Measurements from ENCODE around the gene PRMT1.

The PRMT1 gene

DNA sequence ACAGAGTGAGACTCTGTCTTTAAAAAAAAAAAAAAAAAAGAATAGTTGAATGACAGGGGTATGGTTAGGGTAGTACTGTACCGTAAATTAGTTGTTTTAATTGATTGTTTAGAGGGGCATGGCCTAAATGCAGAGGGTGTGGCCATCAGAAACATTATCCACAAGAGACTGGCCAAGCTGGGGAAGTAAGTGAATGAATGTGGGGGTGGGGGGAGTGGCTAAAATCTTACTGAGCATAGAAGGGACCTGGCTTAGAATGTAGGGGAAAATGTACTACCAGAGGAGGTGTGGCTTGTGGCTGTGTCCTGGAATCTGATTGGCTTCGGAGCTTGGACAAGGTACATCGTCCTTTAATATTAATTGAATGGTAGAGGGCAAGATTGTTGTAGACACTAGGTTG is 7.6 kb upstream of the PRMT1 start:
- no peak for DNase-seq
- Histone ChIP-seq H3K79me1 (ENCODE audit: low read length) (peaks cover 17% of the 10 kb centered on the region), H2AK5ac (ENCODE audit: low read length) (no peak overlapping the region), H3K27ac (ENCODE audit: low read depth, low read length) (no peak overlapping the region), H4K8ac (ENCODE audit: low read depth, low read length) (no peak overlapping the region), H3K23ac (ENCODE audit: low read length) (no peak overlapping the region), H3K27me3 (ENCODE audit: insufficient read depth, low read length, poor library complexity) (no peaks in the 10 kb centered on the region), H3K9ac (ENCODE audit: low read length) (no peak overlapping the region), H3K4me1 (ENCODE audit: control insufficient read depth, low read depth, low read length) (peaks cover 2% of the 10 kb centered on the region), H3K4me3 (ENCODE audit: low read length) (no peak overlapping the region), H3K79me2 (ENCODE audit: control insufficient read depth, insufficient read depth, low read length) (peaks cover 19% of the 10 kb centered on the region), H2BK15ac (replicated peaks; ENCODE audit: low read depth) (no peak overlapping the region), H4K5ac (ENCODE audit: low read length) (no peak overlapping the region), H2BK5ac (ENCODE audit: low read length) (no peak overlapping the region), H3K4ac (ENCODE audit: low read depth, low read length) (no peak overlapping the region), H2BK120ac (ENCODE audit: low read depth, low read length) (no peak overlapping the region), H3K18ac (ENCODE audit: low read length) (no peak overlapping the region), H3K4me2 (ENCODE audit: low read length) (no peak overlapping the region), H3K56ac (ENCODE audit: low read length) (no peak overlapping the region), H3K36me3 (ENCODE audit: control insufficient read depth, insufficient read depth, low read length) (peaks cover 1% of the 10 kb centered on the region)
- no CpG with 5 or more reads among the region's 3 CpGs for WGBS (ENCODE audit: extremely low coverage, insufficient coverage, low lambda C conversion rate)

DNA sequence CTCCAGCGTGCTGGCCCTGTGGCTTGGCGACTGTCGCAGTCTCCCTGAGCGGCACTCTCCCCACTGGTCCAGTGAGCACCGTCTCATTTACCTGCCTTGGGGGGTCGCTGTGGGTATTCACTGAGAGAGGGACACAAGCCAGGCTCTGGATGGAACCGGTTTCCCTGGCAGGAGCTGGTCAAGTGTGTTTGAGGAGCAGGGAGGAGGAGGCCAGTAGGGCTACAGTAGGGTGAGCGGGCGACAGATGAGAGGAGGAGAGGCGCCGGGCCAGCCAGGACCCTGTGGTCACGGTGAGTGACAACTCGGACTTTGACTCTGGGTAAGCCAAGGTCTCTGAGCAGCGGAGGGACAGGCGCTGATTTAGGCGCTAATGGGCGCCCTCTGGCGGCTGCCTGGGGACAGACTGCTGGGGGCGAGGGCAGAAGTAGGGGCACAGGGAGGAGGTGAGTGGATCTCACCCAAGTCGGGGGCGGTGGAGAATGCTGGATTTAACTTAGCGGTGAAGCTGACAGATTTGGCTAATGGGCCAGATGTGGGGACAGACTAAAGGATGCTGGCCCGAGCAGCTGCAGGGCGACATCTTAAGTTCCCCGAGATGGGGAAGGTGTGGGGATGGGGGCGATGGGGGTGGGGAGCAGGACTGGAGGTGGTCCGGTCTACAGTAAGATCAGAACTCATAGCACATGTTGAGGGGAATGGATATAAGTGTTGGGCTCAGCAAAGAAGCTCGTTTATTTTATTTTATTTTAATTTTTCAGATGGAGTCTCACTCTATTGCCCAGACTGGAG is 4.7 kb upstream of the PRMT1 start:
- Histone ChIP-seq H4K5ac (ENCODE audit: low read length) (no peak overlapping the region), H2BK15ac (replicated peaks; ENCODE audit: low read depth) (no peak overlapping the region), H3K79me2 (ENCODE audit: control insufficient read depth, insufficient read depth, low read length) (peaks cover 4% of the 10 kb centered on the region), H2BK120ac (ENCODE audit: low read depth, low read length) (no peak overlapping the region), H3K27ac (ENCODE audit: low read depth, low read length) (peak overlapping the region; percentile 10), H3K4me3 (ENCODE audit: low read length) (no peak overlapping the region), H2AK5ac (ENCODE audit: low read length) (no peak overlapping the region), H3K36me3 (ENCODE audit: control insufficient read depth, insufficient read depth, low read length) (peaks cover 1% of the 10 kb centered on the region), H4K8ac (ENCODE audit: low read depth, low read length) (no peak overlapping the region), H3K23ac (ENCODE audit: low read length) (no peak overlapping the region), H3K4ac (ENCODE audit: low read depth, low read length) (no peak overlapping the region), H3K18ac (ENCODE audit: low read length) (no peak overlapping the region), H3K79me1 (ENCODE audit: low read length) (peaks cover 7% of the 10 kb centered on the region), H3K56ac (ENCODE audit: low read length) (peak overlapping the region; percentile 73), H3K27me3 (ENCODE audit: insufficient read depth, low read length, poor library complexity) (no peaks in the 10 kb centered on the region), H3K4me2 (ENCODE audit: low read length) (peak overlapping the region; percentile 14), H2BK5ac (ENCODE audit: low read length) (no peak overlapping the region), H3K9ac (ENCODE audit: low read length) (peak overlapping the region; percentile 46), H3K4me1 (ENCODE audit: control insufficient read depth, low read depth, low read length) (no peaks in the 10 kb centered on the region)
- no CpG with 5 or more reads among the region's 28 CpGs for WGBS (ENCODE audit: extremely low coverage, insufficient coverage, low lambda C conversion rate)
- DNase-seq, result peak; percentile 92

DNA sequence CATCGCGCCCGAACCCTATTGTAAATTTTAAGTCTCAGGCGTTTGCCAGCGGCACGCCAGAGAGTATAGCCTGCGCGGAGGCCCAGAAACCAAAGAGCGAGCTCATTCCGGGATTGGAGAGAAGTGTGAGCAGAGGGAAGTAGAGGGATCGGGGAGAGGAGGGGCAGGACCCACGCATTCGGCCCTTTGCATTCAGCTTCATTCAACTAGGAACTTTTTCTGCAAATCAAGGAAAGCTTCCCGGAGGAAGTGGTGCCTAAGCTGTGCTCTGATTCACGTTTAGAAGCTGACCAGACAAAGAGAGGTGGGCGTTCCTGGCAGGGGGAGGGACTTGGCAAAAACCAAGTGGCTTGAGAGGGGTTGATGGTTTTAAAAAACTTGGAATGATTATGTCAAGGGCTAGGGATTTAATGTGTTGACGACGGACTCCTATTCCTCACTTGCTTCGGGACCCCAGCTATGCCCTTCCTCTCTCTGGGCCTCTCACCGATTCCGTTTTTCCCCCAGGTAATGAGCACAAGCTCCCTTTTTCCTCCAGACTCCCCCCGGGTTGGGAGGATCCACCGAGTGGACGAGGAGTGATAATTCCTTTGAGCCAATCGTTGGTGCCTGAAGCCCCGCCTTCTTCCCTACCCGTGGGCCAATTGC is 811 bp upstream of the PRMT1 start:
- Histone ChIP-seq H3K4me2 (ENCODE audit: low read length) (peak overlapping the region; percentile 70), H3K27me3 (ENCODE audit: insufficient read depth, low read length, poor library complexity) (no peaks in the 10 kb centered on the region), H3K18ac (ENCODE audit: low read length) (peak overlapping the region; percentile 85), H2BK15ac (replicated peaks; ENCODE audit: low read depth) (no peak overlapping the region), H4K8ac (ENCODE audit: low read depth, low read length) (no peak overlapping the region), H2AK5ac (ENCODE audit: low read length) (no peak overlapping the region), H2BK120ac (ENCODE audit: low read depth, low read length) (no peak overlapping the region), H2BK5ac (ENCODE audit: low read length) (no peak overlapping the region), H3K9ac (ENCODE audit: low read length) (peak overlapping the region; percentile 80), H3K79me2 (ENCODE audit: control insufficient read depth, insufficient read depth, low read length) (peaks cover 35% of the 10 kb centered on the region), H3K79me1 (ENCODE audit: low read length) (peaks cover 4% of the 10 kb centered on the region), H3K36me3 (ENCODE audit: control insufficient read depth, insufficient read depth, low read length) (peaks cover 3% of the 10 kb centered on the region), H4K5ac (ENCODE audit: low read length) (no peak overlapping the region), H3K27ac (ENCODE audit: low read depth, low read length) (peak overlapping the region; percentile 91), H3K4ac (ENCODE audit: low read depth, low read length) (peak overlapping the region; percentile 64), H3K4me3 (ENCODE audit: low read length) (peak overlapping the region; percentile 47), H3K56ac (ENCODE audit: low read length) (peak overlapping the region; percentile 92), H3K23ac (ENCODE audit: low read length) (no peak overlapping the region), H3K4me1 (ENCODE audit: control insufficient read depth, low read depth, low read length) (peaks cover 8% of the 10 kb centered on the region)
- peak; percentile 98 for DNase-seq
- WGBS (ENCODE audit: extremely low coverage, insufficient coverage, low lambda C conversion rate), result no CpG with 5 or more reads among the region's 27 CpGs

DNA sequence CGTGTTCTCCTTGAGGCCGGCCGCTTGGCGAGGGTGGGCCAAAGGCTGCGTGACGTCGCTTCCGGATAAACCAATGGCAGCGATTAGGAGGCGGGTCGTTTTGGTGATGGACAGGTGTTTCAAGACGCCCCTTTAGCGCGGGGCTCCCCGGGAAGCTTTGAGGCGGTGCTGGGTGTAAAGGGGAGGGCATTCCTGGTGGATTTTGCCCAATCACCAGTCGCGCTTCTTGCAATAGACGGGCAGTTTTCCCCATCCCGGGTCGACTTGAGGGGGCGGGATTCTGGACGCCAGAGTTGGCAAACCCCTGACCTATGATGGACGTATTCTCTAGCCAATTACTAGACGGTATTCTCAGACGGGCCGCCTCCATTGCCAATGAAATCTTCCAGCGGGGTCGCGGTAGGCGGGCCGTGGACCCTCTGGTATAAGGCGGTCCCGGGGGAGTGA is 264 bp upstream of the PRMT1 start:
- Histone ChIP-seq H3K4ac (ENCODE audit: low read depth, low read length) (no peak overlapping the region), H3K4me1 (ENCODE audit: control insufficient read depth, low read depth, low read length) (peaks cover 8% of the 10 kb centered on the region), H2AK5ac (ENCODE audit: low read length) (no peak overlapping the region), H4K5ac (ENCODE audit: low read length) (no peak overlapping the region), H3K23ac (ENCODE audit: low read length) (no peak overlapping the region), H3K79me2 (ENCODE audit: control insufficient read depth, insufficient read depth, low read length) (peaks cover 38% of the 10 kb centered on the region), H3K9ac (ENCODE audit: low read length) (peak overlapping the region; percentile 99), H3K36me3 (ENCODE audit: control insufficient read depth, insufficient read depth, low read length) (peaks cover 4% of the 10 kb centered on the region), H3K18ac (ENCODE audit: low read length) (no peak overlapping the region), H3K79me1 (ENCODE audit: low read length) (peaks cover 6% of the 10 kb centered on the region), H2BK120ac (ENCODE audit: low read depth, low read length) (no peak overlapping the region), H3K56ac (ENCODE audit: low read length) (no peak overlapping the region), H2BK15ac (replicated peaks; ENCODE audit: low read depth) (no peak overlapping the region), H4K8ac (ENCODE audit: low read depth, low read length) (no peak overlapping the region), H3K4me3 (ENCODE audit: low read length) (no peak overlapping the region), H3K27me3 (ENCODE audit: insufficient read depth, low read length, poor library complexity) (no peaks in the 10 kb centered on the region), H3K4me2 (ENCODE audit: low read length) (no peak overlapping the region), H3K27ac (ENCODE audit: low read depth, low read length) (no peak overlapping the region), H2BK5ac (ENCODE audit: low read length) (no peak overlapping the region)
- peak; percentile 100 for DNase-seq
- WGBS (ENCODE audit: extremely low coverage, insufficient coverage, low lambda C conversion rate), result no CpG with 5 or more reads among the region's 34 CpGs

DNA sequence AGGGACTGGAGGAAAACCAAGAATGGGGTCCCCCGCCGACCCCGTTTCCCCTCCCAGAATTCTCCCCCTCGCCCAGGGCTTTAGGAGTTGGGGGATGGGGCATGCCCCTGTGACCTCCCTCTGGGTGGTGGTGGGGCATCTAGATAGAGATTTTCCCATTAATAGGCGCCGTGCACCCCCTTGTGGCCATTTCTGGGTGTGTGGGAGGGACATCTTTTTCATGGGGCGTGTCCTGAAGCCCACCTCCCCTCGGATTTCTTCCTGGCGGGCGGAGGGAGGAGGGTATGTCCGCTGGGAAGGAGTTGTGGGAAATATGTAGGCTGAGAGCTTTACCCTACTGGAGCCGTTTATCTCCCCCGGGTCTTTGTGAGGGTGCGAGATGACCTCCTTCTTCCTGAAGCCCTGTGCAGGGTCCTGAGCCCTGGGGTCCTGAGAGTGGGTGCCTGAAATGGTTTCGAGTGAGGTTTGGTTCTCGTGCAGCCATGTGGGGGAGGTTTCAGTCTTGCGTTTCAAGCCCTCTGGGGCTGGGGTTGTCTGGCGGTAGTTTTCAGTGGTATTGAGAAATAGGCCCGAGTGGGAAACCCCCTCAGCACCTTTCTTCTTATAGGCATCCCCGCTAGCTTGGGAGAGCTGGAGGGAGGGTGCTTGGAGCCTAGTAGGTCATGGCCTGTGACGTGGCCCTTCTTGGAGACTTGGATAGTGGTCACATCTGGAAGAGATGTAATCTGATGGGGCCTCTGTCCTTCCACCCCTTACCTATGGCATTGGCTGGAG is 1.0 kb downstream of the PRMT1 start:
- Histone ChIP-seq H3K9ac (ENCODE audit: low read length) (peak overlapping the region; percentile 99), H3K36me3 (ENCODE audit: control insufficient read depth, insufficient read depth, low read length) (peaks cover 12% of the 10 kb centered on the region), H2BK120ac (ENCODE audit: low read depth, low read length) (no peak overlapping the region), H2BK5ac (ENCODE audit: low read length) (peak overlapping the region; percentile 92), H3K79me1 (ENCODE audit: low read length) (peaks cover 13% of the 10 kb centered on the region), H3K4me3 (ENCODE audit: low read length) (peak overlapping the region; percentile 89), H3K79me2 (ENCODE audit: control insufficient read depth, insufficient read depth, low read length) (peaks cover 45% of the 10 kb centered on the region), H3K4ac (ENCODE audit: low read depth, low read length) (peak overlapping the region; percentile 96), H4K8ac (ENCODE audit: low read depth, low read length) (no peak overlapping the region), H3K27ac (ENCODE audit: low read depth, low read length) (peak overlapping the region; percentile 90), H3K27me3 (ENCODE audit: insufficient read depth, low read length, poor library complexity) (no peaks in the 10 kb centered on the region), H3K4me1 (ENCODE audit: control insufficient read depth, low read depth, low read length) (peaks cover 8% of the 10 kb centered on the region), H3K4me2 (ENCODE audit: low read length) (peak overlapping the region; percentile 97), H4K5ac (ENCODE audit: low read length) (no peak overlapping the region), H3K56ac (ENCODE audit: low read length) (peak overlapping the region; percentile 99), H3K23ac (ENCODE audit: low read length) (no peak overlapping the region), H2BK15ac (replicated peaks; ENCODE audit: low read depth) (no peak overlapping the region), H3K18ac (ENCODE audit: low read length) (peak overlapping the region; percentile 82), H2AK5ac (ENCODE audit: low read length) (no peak overlapping the region)
- no CpG with 5 or more reads among the region's 21 CpGs for WGBS (ENCODE audit: extremely low coverage, insufficient coverage, low lambda C conversion rate)
- peak; percentile 95 for DNase-seq

All from mesendoderm (in vitro differentiated cells).